Calu3 (cell line): ENCODE results near the gene TSHZ2. TPM values are rescaled to one million over a fixed set of nuclear protein-coding genes. Genes with fewer than 3 reads are reported as not detected.

Experiments
- BruUV-seq: library from RNA; stranded (reverse); fragments of 400-500 nt; replicated peaks from 2 replicates; lab custom pipeline; 2021; lab: Mats Ljungman, UMichigan
- CTCF ChIA-PET: fragments of 300-600 bp; sonication (Branson Sonifier 250); formaldehyde crosslinking; loops from one replicate; lab custom pipeline; 2022; ENCODE audit warnings: antibody characterized with exemption; lab: Charles Lee
- DNase-seq: peaks from one replicate; pipeline ENCODE4 v3.0.0; 2022
- H3K27ac Mint-ChIP-seq: one replicate; pipeline ENCODE4 v1.8.0; 2022; ENCODE audit warnings: mixed read lengths; ENCODE audit not compliant: unreplicated experiment
- H3K27me3 Mint-ChIP-seq: one replicate; pipeline ENCODE4 v1.8.0; 2022; ENCODE audit warnings: mixed read lengths; ENCODE audit not compliant: unreplicated experiment
- H3K36me3 Mint-ChIP-seq: one replicate; pipeline ENCODE4 v1.8.0; 2022; ENCODE audit warnings: mild to moderate bottlenecking, moderate library complexity, mixed read lengths; ENCODE audit not compliant: insufficient read depth, unreplicated experiment
- H3K4me1 Mint-ChIP-seq: one replicate; pipeline ENCODE4 v1.8.0; 2022; ENCODE audit warnings: mild to moderate bottlenecking, low read depth, mixed read lengths; ENCODE audit not compliant: unreplicated experiment
- H3K4me3 Mint-ChIP-seq: one replicate; pipeline ENCODE4 v1.8.0; 2022; ENCODE audit warnings: mild to moderate bottlenecking, low read depth, moderate library complexity, mixed read lengths; ENCODE audit not compliant: unreplicated experiment
- H3K9me3 Mint-ChIP-seq: one replicate; pipeline ENCODE4 v1.8.0; 2022; ENCODE audit warnings: low read depth, mixed read lengths; ENCODE audit not compliant: unreplicated experiment
- intact Hi-C: fragments of 100-400 bp; cut with micrococcal nuclease; formaldehyde crosslinking; loops from one replicate; pipeline ENCODE4 v1.10.0; 2022; ENCODE audit not compliant: unreplicated experiment
- total RNA-seq: library from RNA; stranded (reverse); gene quantifications from 2 replicates; pipeline ENCODE4 v1.2.3, GENCODE V29; 2022
- TF ChIP-seq, protein P1 (sequence below): fragments of 200-600 bp; IDR thresholded peaks from one replicate; pipeline ENCODE4 v1.8.0; 2022; ENCODE audit warnings: antibody characterized with exemption; ENCODE audit not compliant: unreplicated experiment

The TSHZ2 gene
- total RNA-seq, 1 experiment from 2014 or later: not detected

DNA sequence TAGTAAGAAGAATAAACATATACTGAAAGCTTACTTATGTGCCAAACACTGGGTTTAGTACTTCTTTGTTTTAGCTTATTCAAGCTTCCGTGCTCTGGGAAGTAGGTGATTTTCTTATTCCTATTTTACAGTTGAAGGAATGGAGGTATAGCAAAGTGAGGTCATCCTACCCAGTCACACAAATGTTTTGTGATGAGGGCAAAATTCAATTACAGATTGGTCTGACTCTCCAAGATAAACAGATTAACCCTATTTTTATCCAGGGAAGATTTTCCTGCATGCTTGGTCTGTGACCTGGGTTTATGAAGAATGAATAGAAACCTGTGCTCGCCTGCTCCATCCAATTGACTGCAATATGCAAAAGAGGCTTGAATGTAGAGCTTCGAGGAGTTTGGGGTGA, 311.4 kb downstream of the TSHZ2 start:
- TF ChIP-seq, protein P1, sequence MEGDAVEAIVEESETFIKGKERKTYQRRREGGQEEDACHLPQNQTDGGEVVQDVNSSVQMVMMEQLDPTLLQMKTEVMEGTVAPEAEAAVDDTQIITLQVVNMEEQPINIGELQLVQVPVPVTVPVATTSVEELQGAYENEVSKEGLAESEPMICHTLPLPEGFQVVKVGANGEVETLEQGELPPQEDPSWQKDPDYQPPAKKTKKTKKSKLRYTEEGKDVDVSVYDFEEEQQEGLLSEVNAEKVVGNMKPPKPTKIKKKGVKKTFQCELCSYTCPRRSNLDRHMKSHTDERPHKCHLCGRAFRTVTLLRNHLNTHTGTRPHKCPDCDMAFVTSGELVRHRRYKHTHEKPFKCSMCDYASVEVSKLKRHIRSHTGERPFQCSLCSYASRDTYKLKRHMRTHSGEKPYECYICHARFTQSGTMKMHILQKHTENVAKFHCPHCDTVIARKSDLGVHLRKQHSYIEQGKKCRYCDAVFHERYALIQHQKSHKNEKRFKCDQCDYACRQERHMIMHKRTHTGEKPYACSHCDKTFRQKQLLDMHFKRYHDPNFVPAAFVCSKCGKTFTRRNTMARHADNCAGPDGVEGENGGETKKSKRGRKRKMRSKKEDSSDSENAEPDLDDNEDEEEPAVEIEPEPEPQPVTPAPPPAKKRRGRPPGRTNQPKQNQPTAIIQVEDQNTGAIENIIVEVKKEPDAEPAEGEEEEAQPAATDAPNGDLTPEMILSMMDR: no peak
- H3K27ac Mint-ChIP-seq: no peak overlapping the region
- H3K36me3 Mint-ChIP-seq: no peaks in the 10 kb centered on the region
- intact Hi-C loops: no loop called here
- CTCF ChIA-PET: no interaction called here
- no peak overlapping the region for H3K4me3 Mint-ChIP-seq
- no peak for DNase-seq
- no peaks in the 10 kb centered on the region for H3K4me1 Mint-ChIP-seq
- peaks cover 51% of the 10 kb centered on the region for H3K27me3 Mint-ChIP-seq
- H3K9me3 Mint-ChIP-seq: no peaks in the 10 kb centered on the region
- BruUV-seq: no TSS peak

DNA sequence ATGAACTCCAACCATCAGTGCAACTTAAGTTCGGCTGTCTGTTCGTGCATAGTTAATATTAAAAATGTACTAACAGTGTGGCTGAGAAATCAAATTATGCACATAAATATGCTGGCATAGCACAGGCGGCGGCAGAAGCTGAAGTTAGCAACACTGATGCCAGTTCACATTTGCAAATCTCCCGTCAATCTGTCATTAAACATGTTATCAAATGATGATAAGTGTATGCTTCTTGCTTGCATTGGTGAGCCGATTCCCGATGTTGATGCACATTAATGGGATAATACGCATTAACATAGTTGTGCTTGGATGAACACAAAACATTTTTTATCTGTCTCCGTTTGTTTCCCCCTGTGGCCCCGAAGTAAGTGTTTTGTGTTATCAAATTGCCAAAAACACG, 312.1 kb downstream of the TSHZ2 start:
- BruUV-seq: no TSS peak
- CTCF ChIA-PET: no interaction called here

DNA sequence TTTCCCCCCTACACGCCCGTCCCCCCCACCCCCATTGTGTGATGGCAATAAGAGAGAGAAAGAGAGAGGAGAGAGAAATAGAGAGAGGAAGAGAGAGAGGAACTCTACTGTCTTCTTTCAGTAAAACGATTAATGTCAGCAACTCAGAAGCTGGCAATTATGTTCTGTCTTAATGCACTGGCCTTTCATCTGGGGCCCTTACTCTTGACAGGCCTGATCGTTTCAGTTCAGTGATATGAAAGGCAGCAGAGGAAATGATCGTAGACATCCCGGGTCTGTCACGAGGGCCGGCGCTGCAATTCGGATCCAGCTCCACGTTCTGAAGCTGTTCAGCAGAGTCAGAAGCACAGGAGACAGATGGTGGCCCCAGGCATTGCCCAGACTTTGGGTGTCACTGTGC, 312.5 kb downstream of the TSHZ2 start:
- CTCF ChIA-PET: no interaction called here
- no peaks in the 10 kb centered on the region for H3K36me3 Mint-ChIP-seq

More for the DNA sequence above, 312.1 kb downstream of the TSHZ2 start:
- no peaks in the 10 kb centered on the region for H3K4me1 Mint-ChIP-seq
- H3K27ac Mint-ChIP-seq: no peak overlapping the region
- DNase-seq: no peak
- TF ChIP-seq, protein P1: no peak
- no peak overlapping the region for H3K4me3 Mint-ChIP-seq
- peaks cover 47% of the 10 kb centered on the region for H3K27me3 Mint-ChIP-seq
- no peaks in the 10 kb centered on the region for H3K36me3 Mint-ChIP-seq
- intact Hi-C loops: no loop called here
- H3K9me3 Mint-ChIP-seq: no peaks in the 10 kb centered on the region

GRCh38 chr20:53287357-53288042, 315.3 kb downstream of the TSHZ2 start:
- DNase-seq: no peak
- no TSS peak for BruUV-seq
- Mint-ChIP-seq H3K27me3 (peaks cover 46% of the 10 kb centered on the region), H3K9me3 (no peaks in the 10 kb centered on the region), H3K27ac (no peak overlapping the region), H3K4me1 (no peaks in the 10 kb centered on the region), H3K4me3 (no peak overlapping the region), H3K36me3 (no peaks in the 10 kb centered on the region)
- intact Hi-C loops: no loop called here
- CTCF ChIA-PET: interaction anchor here (0.6 kb wide), 1 partner anchor 40 kb away, joined by 3 read pairs; no protein-coding TSS in a partner anchor
- TF ChIP-seq, protein P1: no peak

More for the DNA sequence above, 312.5 kb downstream of the TSHZ2 start:
- TF ChIP-seq, protein P1: no peak
- Mint-ChIP-seq H3K4me3 (no peak overlapping the region), H3K27me3 (peaks cover 47% of the 10 kb centered on the region), H3K27ac (no peak overlapping the region), H3K9me3 (no peaks in the 10 kb centered on the region), H3K4me1 (no peaks in the 10 kb centered on the region)
- intact Hi-C loops: no loop called here
- DNase-seq: no peak
- BruUV-seq: no TSS peak
